Measurements from ENCODE around the gene PIK3R6.

The PIK3R6 gene

DNA sequence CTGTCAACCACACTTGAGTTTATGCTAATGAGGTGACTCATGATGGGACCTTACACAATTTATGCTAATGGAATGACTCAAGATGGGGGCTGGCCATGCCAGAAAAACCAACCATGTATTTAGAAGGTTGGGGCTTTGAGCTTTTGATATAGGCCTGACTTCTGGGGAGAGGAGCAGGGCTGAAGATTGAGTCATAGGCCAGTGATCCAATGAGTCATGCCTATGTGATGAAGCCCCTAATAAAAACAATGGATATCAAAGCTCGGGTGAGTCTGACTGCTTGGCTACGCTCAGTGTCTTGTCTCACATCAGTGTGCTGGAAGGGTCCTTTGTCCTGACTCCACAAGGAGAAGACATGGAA is 75.6 kb downstream of the PIK3R6 start:
- no peak for DNase-seq

DNA sequence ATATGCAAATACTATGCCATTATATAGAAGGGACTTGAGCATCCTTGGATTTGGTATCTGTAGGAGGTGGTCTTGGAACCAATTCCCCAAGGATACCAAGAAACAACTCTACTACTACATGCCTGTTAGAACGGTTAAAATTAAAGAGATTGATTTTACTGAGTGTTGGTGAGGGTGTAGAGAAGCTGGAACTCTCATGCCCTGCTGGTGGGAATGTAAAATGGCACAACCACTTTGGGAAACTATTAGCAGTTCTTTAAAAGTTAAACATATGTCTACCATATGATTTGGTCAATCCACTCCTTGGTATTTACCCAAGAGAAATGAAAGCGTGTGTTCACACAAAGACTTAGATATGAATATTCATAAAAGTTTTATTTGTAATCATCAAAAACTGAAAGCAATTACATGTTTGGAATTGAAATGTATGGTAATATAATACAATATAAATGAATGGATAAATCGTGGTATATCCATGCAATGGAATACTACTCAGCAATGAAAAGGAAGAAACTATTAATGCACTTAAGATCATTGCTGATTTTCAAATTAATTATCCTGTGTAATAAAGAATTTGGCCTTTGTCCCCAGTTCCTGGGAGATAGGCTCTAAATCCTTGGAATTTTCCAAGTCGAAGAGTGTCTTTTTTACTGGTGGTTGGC is 76.1 kb downstream of the PIK3R6 start:
- DNase-seq = no peak

DNA sequence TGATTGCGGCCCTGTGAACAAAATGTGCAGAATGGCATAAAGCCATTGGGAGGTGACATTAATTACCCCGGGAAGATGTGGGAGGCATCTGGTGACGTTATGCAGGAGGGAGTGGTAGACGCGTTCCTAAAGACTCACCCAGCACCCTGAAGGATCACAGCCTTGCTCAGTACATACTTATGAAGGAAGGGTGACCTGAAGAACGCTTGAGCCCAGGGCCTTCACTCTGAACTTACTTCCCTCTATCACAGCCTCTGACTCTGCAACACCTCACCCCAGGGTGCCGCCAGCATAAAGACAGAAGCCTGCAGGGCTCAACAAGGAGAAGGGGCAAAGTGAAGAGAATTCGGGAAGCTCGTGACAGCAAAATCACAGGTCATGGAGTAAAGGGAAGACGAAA is 77.7 kb downstream of the PIK3R6 start:
- no peak for DNase-seq

DNA sequence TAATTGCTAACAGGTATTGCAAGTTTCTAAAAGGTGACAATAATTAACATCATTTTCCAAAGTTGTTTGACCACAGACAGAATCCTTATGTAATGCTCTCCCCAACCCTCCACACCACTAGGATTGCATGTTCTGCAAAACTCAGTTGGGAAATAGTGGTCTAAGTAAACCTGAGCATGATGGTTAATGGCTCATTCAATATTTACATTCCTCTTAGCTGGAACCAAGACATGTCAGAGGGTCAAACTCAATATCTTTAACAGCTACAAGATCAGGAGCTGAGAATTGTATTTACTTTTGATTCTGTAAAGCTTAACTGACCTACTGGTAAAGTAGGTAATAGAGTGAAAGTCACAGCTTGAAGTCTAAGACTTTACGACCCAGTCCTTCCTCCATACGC is 78.5 kb downstream of the PIK3R6 start:
- DNase-seq = no peak

DNA sequence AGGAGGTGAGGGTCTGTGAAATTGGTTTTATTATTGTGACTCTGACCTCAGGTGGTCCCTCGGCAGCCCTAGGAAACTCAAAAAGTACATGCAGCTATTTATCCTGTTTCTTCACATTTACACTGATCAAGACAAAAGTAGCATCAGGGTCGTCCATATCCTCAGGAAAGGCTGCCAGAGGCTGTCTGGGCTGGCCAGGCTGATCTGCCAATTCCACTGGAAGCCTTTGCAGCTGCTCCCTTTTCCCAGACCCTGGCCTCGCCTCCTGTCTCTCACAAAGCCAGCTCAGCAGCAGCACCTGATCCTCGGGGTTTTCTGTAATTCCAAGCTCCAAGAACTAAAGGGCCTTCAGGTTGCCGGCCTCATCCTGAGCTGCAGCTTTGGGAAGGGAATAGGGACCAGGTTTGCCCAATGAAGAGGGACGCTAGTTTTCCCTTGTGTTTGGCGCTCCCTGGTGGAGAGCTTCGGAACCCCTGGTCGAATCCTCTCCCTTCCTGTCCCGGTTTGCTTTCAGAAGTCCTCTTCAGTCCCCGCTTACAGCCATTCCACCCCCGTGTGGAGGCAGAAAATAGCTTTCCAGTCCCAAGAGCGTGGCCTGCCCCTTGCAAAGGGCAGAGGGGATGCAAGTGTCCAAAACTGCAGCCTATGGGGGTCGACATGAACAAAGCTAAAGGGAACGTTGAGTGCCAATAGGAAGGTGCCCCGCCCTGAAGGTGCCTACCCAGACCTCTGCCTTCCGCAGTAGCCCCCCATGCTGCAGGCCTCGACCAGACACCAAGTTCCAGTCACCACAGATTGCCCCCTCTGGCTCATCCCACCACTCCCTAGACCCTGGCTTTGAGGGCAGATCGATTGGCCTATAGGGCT is 81.7 kb downstream of the PIK3R6 start:
- DNase-seq = peak; percentile 68

DNA sequence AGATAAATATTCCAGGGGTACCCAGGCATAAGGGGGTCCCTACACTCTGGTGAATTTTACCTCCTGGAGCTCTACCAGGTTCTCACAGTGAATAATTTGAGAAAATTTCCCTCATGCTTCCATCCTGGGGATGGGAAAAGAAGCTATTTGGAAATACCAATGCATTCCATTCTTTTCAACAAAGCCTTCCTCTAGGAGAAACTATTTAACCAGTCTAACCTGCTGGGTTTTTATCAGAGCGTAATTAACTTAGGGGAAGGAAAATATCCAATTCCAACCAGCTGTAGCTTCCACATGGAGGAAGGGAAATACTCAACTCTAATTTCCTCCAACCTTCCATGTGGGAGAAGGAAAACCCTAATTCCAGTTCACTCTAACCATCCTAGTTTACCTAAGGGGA is 85.3 kb downstream of the PIK3R6 start:
- DNase-seq = no peak

DNA sequence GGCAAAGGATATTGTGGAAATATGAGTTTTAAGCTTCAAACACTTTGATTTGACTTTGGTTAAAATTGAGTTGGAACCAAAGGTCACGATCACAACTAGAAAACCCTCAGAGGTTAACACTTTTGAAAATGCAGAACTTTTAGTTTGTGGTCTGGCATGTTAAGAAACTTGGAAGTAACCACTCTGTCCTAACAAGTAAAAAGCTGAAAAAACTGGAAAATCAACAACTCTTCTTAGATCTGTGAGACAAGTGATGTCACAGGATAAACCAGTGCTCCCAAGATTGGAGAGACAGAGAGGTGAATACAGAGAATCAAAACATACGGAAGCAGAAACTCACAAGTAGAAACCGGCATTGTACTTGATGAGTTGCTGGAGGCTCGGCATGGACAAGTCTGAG is 85.7 kb downstream of the PIK3R6 start:
- no peak for DNase-seq

DNA sequence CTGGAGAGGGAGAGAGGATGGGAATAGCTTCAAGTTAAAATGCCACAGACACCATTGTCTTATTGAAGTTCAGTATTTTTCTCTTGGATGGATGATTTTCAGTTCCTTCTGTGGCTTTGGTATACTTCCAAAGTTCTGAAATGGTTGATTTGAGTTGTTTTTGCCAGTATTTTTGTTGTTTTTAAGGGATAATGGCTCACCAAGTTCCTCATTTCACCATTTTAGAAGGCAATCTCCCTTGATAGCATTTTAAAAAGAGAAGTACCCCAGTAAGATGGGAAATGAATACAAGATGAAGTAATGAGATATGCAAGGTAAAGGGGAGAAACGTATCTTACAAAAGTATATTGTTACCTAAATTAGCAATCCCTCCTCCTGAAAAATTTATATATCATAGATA is 90.6 kb downstream of the PIK3R6 start:
- no peak for DNase-seq

GRCh38 chr17:8776248-8776647 is 91.2 kb downstream of the PIK3R6 start:
- no peak for DNase-seq

DNA sequence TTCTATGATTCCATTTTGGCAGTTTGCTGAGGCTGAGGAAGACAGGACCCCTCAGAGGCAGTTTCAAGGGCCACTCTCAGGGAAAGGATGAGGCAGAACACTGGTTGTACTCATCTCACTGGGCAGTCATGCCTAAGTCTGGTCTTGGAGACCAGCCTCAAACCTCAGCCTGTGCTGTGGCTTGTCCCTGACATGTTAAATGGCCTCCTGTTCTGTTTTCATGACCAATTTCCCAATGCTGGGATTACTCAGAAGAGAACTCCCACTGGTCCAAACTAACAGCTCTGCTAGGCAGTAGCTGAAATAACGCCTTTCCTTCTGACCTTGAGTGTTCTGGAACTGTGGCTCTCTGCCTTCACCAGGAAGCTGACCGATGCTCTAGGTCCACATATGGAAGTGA is 100.7 kb downstream of the PIK3R6 start:
- no peak for DNase-seq

GRCh38 chr17:8762012-8762411 is 105.5 kb downstream of the PIK3R6 start:
- no peak for DNase-seq

DNA sequence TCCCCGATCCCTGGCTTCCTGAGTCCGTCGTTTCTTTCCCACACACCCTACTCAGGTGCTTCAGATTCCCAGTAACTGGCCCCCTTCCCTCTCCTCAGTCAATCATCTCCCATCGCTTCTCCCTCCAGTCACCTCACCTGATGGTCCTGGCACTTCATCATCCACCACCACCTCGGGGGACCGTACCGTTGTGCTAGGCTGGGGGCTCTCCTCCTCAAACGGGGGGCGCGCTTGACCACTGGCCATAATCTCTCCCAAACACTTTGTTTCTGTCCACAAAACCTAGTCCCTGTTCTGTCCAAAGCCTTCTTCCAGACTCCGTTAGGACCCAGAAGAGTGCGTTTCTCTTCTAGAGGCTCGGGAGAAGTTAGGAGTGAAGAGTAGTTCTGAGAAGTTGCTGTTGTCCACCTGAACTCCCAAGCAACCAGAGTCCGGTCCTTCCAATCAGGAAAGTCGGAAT is 109.3 kb downstream of the PIK3R6 start, which contains the start of gene SPDYE4:
TSS of gene SPDYE4 (minus strand) at position 410 of the 460 bp plus-strand sequence. CDS start at position 246, 164 bp downstream.
- no peak for DNase-seq

- no peak for DNase-seq
Measured at GRCh38 chr17:8757189-8757588, 110.3 kb downstream of the PIK3R6 start.

- DNase-seq = no peak
Measured at GRCh38 chr17:8755590-8756255, 111.8 kb downstream of the PIK3R6 start.

DNA sequence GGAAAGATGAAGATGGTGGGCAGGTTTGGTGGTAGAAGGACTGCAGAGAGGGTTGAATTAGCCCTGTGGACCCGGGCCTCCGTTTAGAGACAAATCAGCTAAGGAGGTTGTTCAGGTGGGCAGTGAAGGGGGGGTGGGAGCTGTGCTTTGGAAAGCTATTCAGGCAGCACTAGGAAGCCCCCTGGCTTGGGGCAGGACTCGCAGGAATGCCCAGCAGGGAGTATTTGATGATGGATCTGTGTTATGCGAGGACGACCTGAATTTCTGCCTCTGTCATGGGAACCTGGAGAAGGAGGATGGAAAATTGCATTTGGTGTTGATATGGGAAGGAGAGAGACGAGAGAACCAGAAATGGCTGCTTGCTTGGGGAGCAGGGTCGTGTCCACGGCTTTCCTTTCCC is 112.6 kb downstream of the PIK3R6 start:
- DNase-seq = no peak

GRCh38 chr17:8753976-8754440 is 113.5 kb downstream of the PIK3R6 start:
- no peak for DNase-seq

GRCh38 chr17:8753136-8753975 is 114.1 kb downstream of the PIK3R6 start:
- DNase-seq = no peak
